Measurements from ENCODE around the gene ATG9A. TPM values are rescaled to one million over a fixed set of nuclear protein-coding genes. Genes with fewer than 3 reads are reported as not detected.

The ATG9A gene, protein sequence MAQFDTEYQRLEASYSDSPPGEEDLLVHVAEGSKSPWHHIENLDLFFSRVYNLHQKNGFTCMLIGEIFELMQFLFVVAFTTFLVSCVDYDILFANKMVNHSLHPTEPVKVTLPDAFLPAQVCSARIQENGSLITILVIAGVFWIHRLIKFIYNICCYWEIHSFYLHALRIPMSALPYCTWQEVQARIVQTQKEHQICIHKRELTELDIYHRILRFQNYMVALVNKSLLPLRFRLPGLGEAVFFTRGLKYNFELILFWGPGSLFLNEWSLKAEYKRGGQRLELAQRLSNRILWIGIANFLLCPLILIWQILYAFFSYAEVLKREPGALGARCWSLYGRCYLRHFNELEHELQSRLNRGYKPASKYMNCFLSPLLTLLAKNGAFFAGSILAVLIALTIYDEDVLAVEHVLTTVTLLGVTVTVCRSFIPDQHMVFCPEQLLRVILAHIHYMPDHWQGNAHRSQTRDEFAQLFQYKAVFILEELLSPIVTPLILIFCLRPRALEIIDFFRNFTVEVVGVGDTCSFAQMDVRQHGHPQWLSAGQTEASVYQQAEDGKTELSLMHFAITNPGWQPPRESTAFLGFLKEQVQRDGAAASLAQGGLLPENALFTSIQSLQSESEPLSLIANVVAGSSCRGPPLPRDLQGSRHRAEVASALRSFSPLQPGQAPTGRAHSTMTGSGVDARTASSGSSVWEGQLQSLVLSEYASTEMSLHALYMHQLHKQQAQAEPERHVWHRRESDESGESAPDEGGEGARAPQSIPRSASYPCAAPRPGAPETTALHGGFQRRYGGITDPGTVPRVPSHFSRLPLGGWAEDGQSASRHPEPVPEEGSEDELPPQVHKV
- polyA plus RNA-seq (25.6 and 26.2 TPM in 2 replicates), polyA minus RNA-seq (34.7 and 43.3 TPM in 2 replicates)

DNA sequence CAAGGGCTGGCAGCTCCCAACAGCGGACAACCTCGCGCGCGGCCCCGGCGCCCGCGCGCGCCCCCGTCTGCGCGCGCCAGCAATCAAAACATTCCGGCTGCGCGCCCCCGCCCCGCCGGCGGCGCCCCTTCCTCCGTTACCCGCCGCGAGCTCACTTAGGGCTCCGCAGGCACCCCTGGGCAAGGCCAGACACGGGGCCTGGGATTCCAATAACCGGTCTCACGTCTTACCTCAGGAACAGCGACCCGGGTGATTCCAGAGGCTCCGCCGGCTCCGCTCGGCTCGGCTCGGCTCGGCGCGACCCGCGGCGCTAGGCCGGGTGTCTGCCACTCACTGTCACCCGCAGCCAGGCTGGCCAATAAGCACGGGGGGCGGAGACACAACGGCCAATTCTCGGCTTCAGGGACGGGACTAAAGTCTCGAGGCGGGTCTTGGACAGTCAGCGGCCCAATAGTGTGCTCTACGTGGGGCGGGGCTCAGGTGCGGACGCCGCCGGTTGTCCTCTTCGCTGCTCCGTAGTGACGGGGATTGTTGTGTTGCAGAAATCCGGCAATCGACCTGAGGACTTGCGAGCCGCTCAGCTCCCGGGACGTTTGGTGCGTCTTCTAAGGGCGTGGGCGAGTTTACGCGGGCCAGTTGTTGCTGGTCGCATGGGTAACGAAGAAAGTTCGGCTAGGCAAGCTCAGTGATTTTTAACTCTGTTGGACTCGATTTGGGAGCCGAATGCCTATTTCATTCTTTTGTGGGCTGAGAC is at the start of gene ATG9A, which contains the start of gene ANKZF1:
ATG9A (minus strand) TSS at position 332 of the 754 bp plus-strand sequence. CDS start 1,612 bp downstream, outside the sequence.
ANKZF1 (plus strand) TSS at position 502 of the 754 bp plus-strand sequence. CDS start 452 bp downstream, outside the sequence.
- peaks cover 6% of the 10 kb centered on the region for H3F3A ChIP-seq (ENCODE audit: insufficient read depth, low read length, poor library complexity, severe bottlenecking)
- peak within 1 kb of the TSS; percentile 78 for H3K4me3 ChIP-seq (ENCODE audit: low read length)
- H3K27me3 ChIP-seq (ENCODE audit: insufficient read depth, low read depth, low read length): no peaks in the 10 kb centered on the region
- peaks cover 17% of the 10 kb centered on the region for H3K79me2 ChIP-seq (replicated peaks; ENCODE audit: insufficient read depth, low read length)
- peak within 1 kb of the TSS; percentile 41 for H2AFZ ChIP-seq (ENCODE audit: low read depth, low read length)
- peak within 1 kb of the TSS; percentile 95 for H3K4me2 ChIP-seq (ENCODE audit: low read length)
- peak within 1 kb of the TSS; percentile 93 for H3K9ac ChIP-seq (ENCODE audit: low read length)
- TF ChIP-seq EZH2 (IDR thresholded peaks at IDR 0.05; ENCODE audit: borderline replicate concordance, insufficient read depth, low read length, poor library complexity, severe bottlenecking): no peak
- peak; percentile 26 for TF ChIP-seq RAD21 (conservative IDR thresholded peaks at IDR 0.05)
- TF ChIP-seq, protein P1, sequence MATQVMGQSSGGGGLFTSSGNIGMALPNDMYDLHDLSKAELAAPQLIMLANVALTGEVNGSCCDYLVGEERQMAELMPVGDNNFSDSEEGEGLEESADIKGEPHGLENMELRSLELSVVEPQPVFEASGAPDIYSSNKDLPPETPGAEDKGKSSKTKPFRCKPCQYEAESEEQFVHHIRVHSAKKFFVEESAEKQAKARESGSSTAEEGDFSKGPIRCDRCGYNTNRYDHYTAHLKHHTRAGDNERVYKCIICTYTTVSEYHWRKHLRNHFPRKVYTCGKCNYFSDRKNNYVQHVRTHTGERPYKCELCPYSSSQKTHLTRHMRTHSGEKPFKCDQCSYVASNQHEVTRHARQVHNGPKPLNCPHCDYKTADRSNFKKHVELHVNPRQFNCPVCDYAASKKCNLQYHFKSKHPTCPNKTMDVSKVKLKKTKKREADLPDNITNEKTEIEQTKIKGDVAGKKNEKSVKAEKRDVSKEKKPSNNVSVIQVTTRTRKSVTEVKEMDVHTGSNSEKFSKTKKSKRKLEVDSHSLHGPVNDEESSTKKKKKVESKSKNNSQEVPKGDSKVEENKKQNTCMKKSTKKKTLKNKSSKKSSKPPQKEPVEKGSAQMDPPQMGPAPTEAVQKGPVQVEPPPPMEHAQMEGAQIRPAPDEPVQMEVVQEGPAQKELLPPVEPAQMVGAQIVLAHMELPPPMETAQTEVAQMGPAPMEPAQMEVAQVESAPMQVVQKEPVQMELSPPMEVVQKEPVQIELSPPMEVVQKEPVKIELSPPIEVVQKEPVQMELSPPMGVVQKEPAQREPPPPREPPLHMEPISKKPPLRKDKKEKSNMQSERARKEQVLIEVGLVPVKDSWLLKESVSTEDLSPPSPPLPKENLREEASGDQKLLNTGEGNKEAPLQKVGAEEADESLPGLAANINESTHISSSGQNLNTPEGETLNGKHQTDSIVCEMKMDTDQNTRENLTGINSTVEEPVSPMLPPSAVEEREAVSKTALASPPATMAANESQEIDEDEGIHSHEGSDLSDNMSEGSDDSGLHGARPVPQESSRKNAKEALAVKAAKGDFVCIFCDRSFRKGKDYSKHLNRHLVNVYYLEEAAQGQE (IDR thresholded peaks at IDR 0.05; ENCODE audit: borderline replicate concordance): no peak
- peak; percentile 74 for TF ChIP-seq EP300 (conservative IDR thresholded peaks at IDR 0.05; ENCODE audit: poor library complexity, severe bottlenecking)
- peak; percentile 86 for TF ChIP-seq POLR2AphosphoS5 (IDR thresholded peaks at IDR 0.05)
- no peak for TF ChIP-seq MXI1 (conservative IDR thresholded peaks at IDR 0.05; ENCODE audit: poor library complexity, severe bottlenecking)
- peak; percentile 57 for TF ChIP-seq TAF1 (IDR thresholded peaks at IDR 0.05; ENCODE audit: low read depth)
- peak; percentile 45 for TF ChIP-seq SMC3 (conservative IDR thresholded peaks at IDR 0.05; ENCODE audit: poor library complexity)
- TF ChIP-seq, protein P2, sequence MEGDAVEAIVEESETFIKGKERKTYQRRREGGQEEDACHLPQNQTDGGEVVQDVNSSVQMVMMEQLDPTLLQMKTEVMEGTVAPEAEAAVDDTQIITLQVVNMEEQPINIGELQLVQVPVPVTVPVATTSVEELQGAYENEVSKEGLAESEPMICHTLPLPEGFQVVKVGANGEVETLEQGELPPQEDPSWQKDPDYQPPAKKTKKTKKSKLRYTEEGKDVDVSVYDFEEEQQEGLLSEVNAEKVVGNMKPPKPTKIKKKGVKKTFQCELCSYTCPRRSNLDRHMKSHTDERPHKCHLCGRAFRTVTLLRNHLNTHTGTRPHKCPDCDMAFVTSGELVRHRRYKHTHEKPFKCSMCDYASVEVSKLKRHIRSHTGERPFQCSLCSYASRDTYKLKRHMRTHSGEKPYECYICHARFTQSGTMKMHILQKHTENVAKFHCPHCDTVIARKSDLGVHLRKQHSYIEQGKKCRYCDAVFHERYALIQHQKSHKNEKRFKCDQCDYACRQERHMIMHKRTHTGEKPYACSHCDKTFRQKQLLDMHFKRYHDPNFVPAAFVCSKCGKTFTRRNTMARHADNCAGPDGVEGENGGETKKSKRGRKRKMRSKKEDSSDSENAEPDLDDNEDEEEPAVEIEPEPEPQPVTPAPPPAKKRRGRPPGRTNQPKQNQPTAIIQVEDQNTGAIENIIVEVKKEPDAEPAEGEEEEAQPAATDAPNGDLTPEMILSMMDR (IDR thresholded peaks at IDR 0.05; ENCODE audit: poor library complexity, severe bottlenecking): peak; percentile 40
- no peaks in the 10 kb centered on the region for H3K9me3 ChIP-seq (ENCODE audit: low read length)
- H3K9me2 ChIP-seq (ENCODE audit: insufficient read depth, low read length): no peaks in the 10 kb centered on the region
- peak within 1 kb of the TSS; percentile 96 for H3K27ac ChIP-seq (ENCODE audit: low read length)
- no peaks in the 10 kb centered on the region for H3K36me3 ChIP-seq (ENCODE audit: insufficient read depth, low read length)
- H4K20me1 ChIP-seq (ENCODE audit: insufficient read depth): no peaks in the 10 kb centered on the region
